HG02759 (cell line): ENCODE measurements around the gene YPEL4.

Experiments used
- ATAC-seq: cut with Tn5 transposase; IDR thresholded peaks from one replicate; pipeline ENCODE4 v1.9.1; 2021; ENCODE audit warnings: mild to moderate bottlenecking, moderate library complexity; ENCODE audit not compliant: unreplicated experiment

The YPEL4 gene

GRCh38 chr11:57651408-57651807 lies 1.7 kb upstream of the YPEL4 start:
- ATAC-seq = no peak

GRCh38 chr11:57650739-57651090 lies 1.0 kb upstream of the YPEL4 start:
- no peak for ATAC-seq

GRCh38 chr11:57648801-57649735 lies 644 bp downstream of the YPEL4 start:
- no peak for ATAC-seq

- ATAC-seq = no peak
Observed at GRCh38 chr11:57647960-57648800, 1.5 kb downstream of the YPEL4 start.

- no peak for ATAC-seq
Observed at GRCh38 chr11:57647372-57647771, 2.3 kb downstream of the YPEL4 start.

- no peak for ATAC-seq
Observed at GRCh38 chr11:57646799-57647303, 2.9 kb downstream of the YPEL4 start.

GRCh38 chr11:57646194-57646798 lies 3.4 kb downstream of the YPEL4 start:
- no peak for ATAC-seq

- ATAC-seq = no peak
Observed at GRCh38 chr11:57645689-57646085, 4.0 kb downstream of the YPEL4 start.

- ATAC-seq = peak; percentile 76
Observed at GRCh38 chr11:57644748-57645688, 4.7 kb downstream of the YPEL4 start.

- no peak for ATAC-seq
Observed at GRCh38 chr11:57643802-57644201, 5.9 kb downstream of the YPEL4 start.

GRCh38 chr11:57641011-57641807 lies 8.5 kb downstream of the YPEL4 start:
- no peak for ATAC-seq

GRCh38 chr11:57640068-57640800 lies 9.5 kb downstream of the YPEL4 start:
- no peak for ATAC-seq

GRCh38 chr11:57639321-57640067 lies 10.2 kb downstream of the YPEL4 start:
- ATAC-seq = no peak

- ATAC-seq = no peak
Observed at GRCh38 chr11:57638811-57639320, 10.8 kb downstream of the YPEL4 start.

GRCh38 chr11:57638005-57638781 lies 11.5 kb downstream of the YPEL4 start:
- ATAC-seq = peak; percentile 40

GRCh38 chr11:57637626-57638004 lies 12.1 kb downstream of the YPEL4 start:
- no peak for ATAC-seq

GRCh38 chr11:57635246-57635645 lies 14.5 kb downstream of the YPEL4 start:
- ATAC-seq = no peak
